Trophoblast cell (in vitro differentiated cells and primary cell): ENCODE measurements around the gene GLIPR2.
A peak's percentile ranks its signal among the peaks of the same experiment; 100 is the strongest.

Experiments
- DNase-seq, 2 donors: peaks; one replicate each; pipeline ENCODE4 v3.0.0-alpha.2; 2016
- H2AFZ ChIP-seq: 2 replicates; pipeline ENCODE4 v1.6.1; 2013; ENCODE audit warnings: low read length, moderate library complexity, mild to moderate bottlenecking; ENCODE audit not compliant: insufficient read depth, poor library complexity
- H2AK5ac ChIP-seq: 2 replicates; pipeline ENCODE4 v1.6.1; 2013; ENCODE audit warnings: mild to moderate bottlenecking, low read length
- H2BK120ac ChIP-seq: 2 replicates; pipeline ENCODE4 v1.6.1; 2013; ENCODE audit warnings: low read length, mild to moderate bottlenecking, moderate library complexity; ENCODE audit not compliant: insufficient read depth, poor library complexity
- H2BK12ac ChIP-seq: 2 replicates; pipeline ENCODE4 v1.6.1; 2013; ENCODE audit warnings: mild to moderate bottlenecking, low read length, moderate library complexity
- H2BK5ac ChIP-seq: 2 replicates; pipeline ENCODE4 v1.6.1; 2013; ENCODE audit warnings: low read length, low read depth, moderate library complexity, mild to moderate bottlenecking; ENCODE audit not compliant: poor library complexity
- H3K14ac ChIP-seq: 2 replicates; pipeline ENCODE4 v1.6.1; 2013; ENCODE audit warnings: mild to moderate bottlenecking, low read length
- H3K18ac ChIP-seq: 2 replicates; pipeline ENCODE4 v1.6.1; 2013; ENCODE audit warnings: mild to moderate bottlenecking, low read length
- H3K23ac ChIP-seq: 2 replicates; pipeline ENCODE4 v1.6.1; 2013; ENCODE audit warnings: low read length
- H3K27ac ChIP-seq: 2 replicates; pipeline ENCODE4 v1.5.1; 2013; ENCODE audit warnings: low read depth, mild to moderate bottlenecking, inconsistent platforms, low read length, moderate library complexity
- H3K27me3 ChIP-seq: 2 replicates; pipeline ENCODE4 v1.6.1; 2013; ENCODE audit warnings: inconsistent platforms, mild to moderate bottlenecking, low read length, moderate library complexity; ENCODE audit not compliant: insufficient read depth
- H3K36me3 ChIP-seq, 2 experiments: 1 replicate in 1 of 2; 2 replicates in 1 of 2; pipeline ENCODE4 v1.6.1; 2013; ENCODE audit warnings: low read length in 2 of 2, mild to moderate bottlenecking in 2 of 2, moderate library complexity in 1 of 2; ENCODE audit not compliant: insufficient read depth in 2 of 2, control insufficient read depth in 1 of 2
- H3K4ac ChIP-seq: 2 replicates; pipeline ENCODE4 v1.6.1; 2013; ENCODE audit warnings: low read depth, mild to moderate bottlenecking, low read length, moderate library complexity
- H3K4me1 ChIP-seq, 2 experiments: 1 replicate in 1 of 2; 2 replicates in 1 of 2; pipeline ENCODE4 v1.6.1; 2013; ENCODE audit warnings: low read length in 2 of 2, mild to moderate bottlenecking in 2 of 2, moderate library complexity in 1 of 2; ENCODE audit not compliant: insufficient read depth in 2 of 2, control insufficient read depth in 1 of 2
- H3K4me2 ChIP-seq: 2 replicates; pipeline ENCODE4 v1.6.1; 2013; ENCODE audit warnings: inconsistent platforms, mild to moderate bottlenecking, low read length, moderate library complexity
- H3K4me3 ChIP-seq: 2 replicates; pipeline ENCODE4 v1.5.1; 2013; ENCODE audit warnings: mild to moderate bottlenecking, low read depth, low read length, inconsistent platforms
- H3K79me1 ChIP-seq: one replicate; pipeline ENCODE4 v1.6.1; 2013; ENCODE audit warnings: low read length
- H3K79me2 ChIP-seq: 2 replicates; pipeline ENCODE4 v1.6.1; 2013; ENCODE audit warnings: low read length, mild to moderate bottlenecking; ENCODE audit not compliant: control insufficient read depth, insufficient read depth, poor library complexity
- H3K9ac ChIP-seq: 2 replicates; pipeline ENCODE4 v1.6.1; 2013; ENCODE audit warnings: mild to moderate bottlenecking, low read length
- H3K9me3 ChIP-seq: 2 replicates; pipeline ENCODE4 v1.6.1; 2013; ENCODE audit warnings: low read depth, mild to moderate bottlenecking, control low read depth, inconsistent platforms, low read length; ENCODE audit not compliant: insufficient read depth
- H4K12ac ChIP-seq: 2 replicates; pipeline ENCODE4 v1.6.1; 2013; ENCODE audit warnings: low read depth, mild to moderate bottlenecking, low read length, moderate library complexity
- H4K8ac ChIP-seq: 2 replicates; pipeline ENCODE4 v1.6.1; 2013; ENCODE audit warnings: low read depth, mild to moderate bottlenecking, low read length, moderate library complexity
- H4K91ac ChIP-seq: one replicate; pipeline ENCODE4 v1.6.1; 2013; ENCODE audit warnings: low read depth, mild to moderate bottlenecking, low read length, moderate library complexity
- WGBS: extraction: QIAGEN DNeasy Blood & Tissue Kit; methylation state at CpG from one replicate; pipeline ENCODE4 v1.1.7; 2013; ENCODE audit warnings: missing lambda C conversion rate; ENCODE audit not compliant: insufficient read length, insufficient coverage; ENCODE audit errors: extremely low coverage; 5-methylcytosine and 5-hydroxymethylcytosine counted together

The GLIPR2 gene

GRCh38 chr9:36110434-36110833 lies 26.1 kb upstream of the GLIPR2 start:
- Histone ChIP-seq H2BK120ac (no peak overlapping the region), H3K9ac (no peak overlapping the region), H3K36me3 (no peaks in the 10 kb centered on the region), H3K27ac (no peak overlapping the region), H2AFZ (no peak overlapping the region), H3K9me3 (no peaks in the 10 kb centered on the region), H3K4me3 (no peak overlapping the region), H2BK12ac (no peak overlapping the region), H2AK5ac (peak overlapping the region; percentile 29), H3K79me1 (no peaks in the 10 kb centered on the region), H3K4ac (no peak overlapping the region), H3K27me3 (no peaks in the 10 kb centered on the region), H3K23ac (no peak overlapping the region), H4K12ac (no peak overlapping the region), H4K91ac (no peak overlapping the region), H3K14ac (no peak overlapping the region), H2BK5ac (no peak overlapping the region), H3K4me1 (no peaks in the 10 kb centered on the region), H3K79me2 (no peaks in the 10 kb centered on the region), H4K8ac (no peak overlapping the region), H3K18ac (no peak overlapping the region), H3K4me2 (no peak overlapping the region)
- WGBS, result no CpG with 5 or more reads among the region's 2 CpGs
- DNase-seq, result no peak

DNA sequence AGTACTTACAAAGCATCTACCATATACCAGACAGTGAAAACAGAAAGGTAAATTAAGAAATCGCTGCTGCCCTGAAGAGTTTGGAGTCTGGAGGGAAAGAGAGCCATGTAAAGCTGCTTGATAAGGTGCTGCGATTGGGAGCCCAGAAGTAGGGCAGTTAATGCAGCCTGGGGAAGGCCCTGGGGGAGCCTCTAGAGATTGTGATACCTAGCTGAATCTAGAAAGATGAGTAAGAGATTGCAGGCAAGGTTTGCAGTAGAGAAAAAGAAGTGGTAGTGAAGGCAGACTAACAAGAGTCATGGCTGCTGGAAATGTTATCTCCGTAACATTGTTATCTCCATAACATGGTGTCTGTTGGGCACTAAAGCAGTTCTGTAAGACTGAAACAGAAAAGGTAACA lies 24.0 kb upstream of the GLIPR2 start:
- Histone ChIP-seq H4K8ac (no peak overlapping the region), H3K79me1 (no peaks in the 10 kb centered on the region), H3K4me2 (no peak overlapping the region), H3K4me3 (no peak overlapping the region), H3K4me1 (no peaks in the 10 kb centered on the region), H3K27me3 (no peaks in the 10 kb centered on the region), H2BK12ac (no peak overlapping the region), H4K91ac (no peak overlapping the region), H3K27ac (no peak overlapping the region), H2BK120ac (no peak overlapping the region), H3K23ac (no peak overlapping the region), H3K9me3 (no peaks in the 10 kb centered on the region), H2BK5ac (no peak overlapping the region), H3K36me3 (no peaks in the 10 kb centered on the region), H3K4ac (no peak overlapping the region), H2AK5ac (no peak overlapping the region), H3K14ac (no peak overlapping the region), H3K9ac (no peak overlapping the region), H3K18ac (no peak overlapping the region), H4K12ac (no peak overlapping the region), H2AFZ (no peak overlapping the region), H3K79me2 (no peaks in the 10 kb centered on the region)
- WGBS, result no CpG with 5 or more reads among the region's 3 CpGs
- no peak for DNase-seq

GRCh38 chr9:36113999-36114398 lies 22.5 kb upstream of the GLIPR2 start:
- Histone ChIP-seq H3K9ac (no peak overlapping the region), H2AK5ac (no peak overlapping the region), H4K91ac (no peak overlapping the region), H2AFZ (no peak overlapping the region), H3K36me3 (no peaks in the 10 kb centered on the region), H3K14ac (no peak overlapping the region), H2BK5ac (no peak overlapping the region), H2BK12ac (no peak overlapping the region), H3K27ac (no peak overlapping the region), H3K4ac (no peak overlapping the region), H3K79me1 (no peaks in the 10 kb centered on the region), H3K9me3 (no peaks in the 10 kb centered on the region), H4K12ac (no peak overlapping the region), H3K4me3 (no peak overlapping the region), H2BK120ac (no peak overlapping the region), H3K4me1 (no peaks in the 10 kb centered on the region), H3K18ac (no peak overlapping the region), H3K23ac (no peak overlapping the region), H3K27me3 (no peaks in the 10 kb centered on the region), H4K8ac (no peak overlapping the region), H3K79me2 (no peaks in the 10 kb centered on the region), H3K4me2 (no peak overlapping the region)
- DNase-seq, result no peak
- WGBS, result no CpG with 5 or more reads among the region's 2 CpGs

DNA sequence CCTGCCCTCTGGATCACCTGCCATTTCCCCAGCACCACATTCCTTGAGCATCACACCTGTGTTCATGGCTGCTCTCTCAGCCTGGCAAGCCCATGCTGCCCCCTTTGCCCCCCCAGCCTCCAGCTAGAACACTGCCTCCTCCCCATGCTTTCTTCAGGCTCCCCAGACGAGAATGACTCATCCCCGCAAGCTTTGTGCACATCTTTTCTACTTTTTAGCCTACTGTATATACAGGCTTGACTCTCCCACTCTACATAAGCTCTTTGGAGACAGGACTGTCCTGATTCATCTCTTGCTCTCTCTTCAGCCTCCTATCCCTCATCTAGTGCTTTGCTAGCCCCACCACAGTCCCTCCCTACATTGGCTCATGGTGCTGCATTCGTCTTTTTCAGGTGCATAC lies 19.9 kb upstream of the GLIPR2 start:
- H3K18ac ChIP-seq, result no peak overlapping the region
- H3K36me3 ChIP-seq, result peaks cover 0 to 2% of the 10 kb centered on the region in 2 experiments
- no peak overlapping the region for H3K4ac ChIP-seq
- H3K27ac ChIP-seq, result no peak overlapping the region
- no peak overlapping the region for H3K23ac ChIP-seq
- H3K9me3 ChIP-seq, result no peaks in the 10 kb centered on the region
- no peaks in the 10 kb centered on the region for H3K27me3 ChIP-seq
- no peak overlapping the region for H3K4me3 ChIP-seq
- no peak overlapping the region for H3K4me2 ChIP-seq
- no peak overlapping the region for H4K8ac ChIP-seq
- no peak overlapping the region for H2BK12ac ChIP-seq
- no peaks in the 10 kb centered on the region for H3K79me2 ChIP-seq
- no peaks in the 10 kb centered on the region for H3K4me1 ChIP-seq
- no peaks in the 10 kb centered on the region for H3K79me1 ChIP-seq
- no peak overlapping the region for H3K14ac ChIP-seq
- H4K12ac ChIP-seq, result no peak overlapping the region
- H4K91ac ChIP-seq, result no peak overlapping the region
- WGBS, result no CpG with 5 or more reads among the region's 3 CpGs
- H2AFZ ChIP-seq, result no peak overlapping the region
- H2BK5ac ChIP-seq, result no peak overlapping the region
- no peak overlapping the region for H2BK120ac ChIP-seq
- no peak for DNase-seq
- H3K9ac ChIP-seq, result no peak overlapping the region
- no peak overlapping the region for H2AK5ac ChIP-seq
